H1 (cell line): ENCODE measurements around the gene TNFRSF8. TPM values are rescaled to one million over a fixed set of nuclear protein-coding genes. Genes with fewer than 3 reads are reported as not detected.

ENCODE experiments used
- CTCF ChIA-PET: fragments of 300-600 bp; sonication (Branson Sonifier 250); formaldehyde crosslinking; loops from one replicate; lab custom pipeline; 2021; ENCODE audit not compliant: partially characterized antibody; lab: Charles Lee
- POLR2A ChIA-PET: fragments of 300-600 bp; sonication (Branson Sonifier 250); formaldehyde crosslinking; loops from one replicate; lab custom pipeline; 2021; ENCODE audit warnings: inconsistent platforms; ENCODE audit not compliant: partially characterized antibody; lab: Charles Lee
- DNase-seq, 2 experiments: peaks; one replicate each; pipeline versions ENCODE4 v3.0.0 to v3.0.0-alpha.2; 2010 to 2022; ENCODE audit warnings: low spot score in 2 of 2, low read depth in 1 of 2, mixed read lengths in 1 of 2
- FAIRE-seq: peaks from 2 replicates; lab custom pipeline; 2011; peaks lifted over from hg19 to GRCh38; lab: Jason Lieb, UNC
- H2AFZ ChIP-seq: 2 replicates; pipeline ENCODE4 v1.8.1; 2012; ENCODE audit warnings: low read length, inconsistent platforms
- H2AK5ac ChIP-seq: 2 replicates; pipeline ENCODE4 v1.6.1; 2013; ENCODE audit warnings: low read depth, low read length
- H2BK120ac ChIP-seq: replicated peaks from 2 replicates; pipeline ENCODE3; 2013; ENCODE audit warnings: low read depth, low read length, inconsistent platforms
- H2BK12ac ChIP-seq: 2 replicates; pipeline ENCODE4 v1.6.1; 2013; ENCODE audit warnings: low read depth, low read length
- H2BK15ac ChIP-seq: 2 replicates; pipeline ENCODE4 v1.6.1; 2013; ENCODE audit warnings: low read length
- H2BK20ac ChIP-seq: 2 replicates; pipeline ENCODE4 v1.6.1; 2013; ENCODE audit warnings: low read length
- H2BK5ac ChIP-seq: 2 replicates; pipeline ENCODE4 v1.6.1; 2013; ENCODE audit warnings: low read depth, low read length
- H3K14ac ChIP-seq: 2 replicates; pipeline ENCODE4 v1.6.1; 2013; ENCODE audit warnings: inconsistent platforms; ENCODE audit not compliant: insufficient read length
- H3K18ac ChIP-seq: 2 replicates; pipeline ENCODE4 v1.6.1; 2013; ENCODE audit warnings: low read length; ENCODE audit errors: extremely low read depth
- H3K23ac ChIP-seq: 2 replicates; pipeline ENCODE4 v1.6.1; 2013; ENCODE audit warnings: inconsistent platforms; ENCODE audit not compliant: insufficient read length
- H3K23me2 ChIP-seq: 2 replicates; pipeline ENCODE4 v1.6.1; 2013; ENCODE audit warnings: low read depth, low read length
- H3K27ac ChIP-seq: 2 replicates; pipeline ENCODE4 v1.6.1; 2011; ENCODE audit warnings: low read depth, low read length, inconsistent platforms
- H3K27me3 ChIP-seq, 4 experiments: replicated peaks in 1 of 4; 1 replicate in 1 of 4; 2 replicates in 3 of 4; pipeline versions ENCODE4 v1.6.1 to v1.8.1; 2011 to 2013; ENCODE audit warnings: low read length in 3 of 4, mild to moderate bottlenecking in 3 of 4, inconsistent platforms in 2 of 4, mixed read lengths in 2 of 4, moderate library complexity in 1 of 4; ENCODE audit not compliant: control insufficient read depth in 3 of 4, insufficient read depth in 3 of 4; ENCODE audit errors: extremely low read depth in 1 of 4
- H3K36me3 ChIP-seq, 4 experiments: 2 replicates each; pipeline versions ENCODE4 v1.6.1 to v1.8.1; 2011 to 2013; ENCODE audit warnings: mild to moderate bottlenecking in 4 of 4, low read length in 3 of 4, moderate library complexity in 2 of 4, control low read depth in 1 of 4, inconsistent platforms in 1 of 4; ENCODE audit not compliant: insufficient read depth in 4 of 4, control insufficient read depth in 2 of 4
- H3K4ac ChIP-seq: replicated peaks from 2 replicates; pipeline ENCODE3; 2013; ENCODE audit warnings: low read length, low read depth, mixed read lengths, inconsistent platforms; ENCODE audit not compliant: insufficient read length
- H3K4me1 ChIP-seq, 4 experiments: replicated peaks in 1 of 4; 1 replicate in 1 of 4; 2 replicates in 3 of 4; pipeline versions ENCODE4 v1.6.1 to v1.8.1; 2011 to 2013; ENCODE audit warnings: low read length in 3 of 4, inconsistent platforms in 2 of 4, mixed read lengths in 1 of 4; ENCODE audit not compliant: insufficient read depth in 4 of 4, control insufficient read depth in 3 of 4
- H3K4me2 ChIP-seq, 2 experiments: 2 replicates each; pipeline versions ENCODE4 v1.6.1 to v1.8.1; 2011 to 2013; ENCODE audit warnings: low read depth in 2 of 2, low read length in 2 of 2, control low read depth in 1 of 2, inconsistent platforms in 1 of 2, mild to moderate bottlenecking in 1 of 2; ENCODE audit not compliant: insufficient read depth in 1 of 2
- H3K4me3 ChIP-seq, 4 experiments: fragments of 200-600, 300-600 bp in 1 of 4; sonication (generic), shearing (Covaris generic), sonication (Bioruptor Twin) in 1 of 4; 2 replicates each; pipeline versions ENCODE4 v1.5.1 to v1.8.1; 2011 to 2016; ENCODE audit warnings: low read length in 4 of 4, low read depth in 3 of 4, control low read depth in 2 of 4, inconsistent platforms in 2 of 4, mild to moderate bottlenecking in 2 of 4, mixed read lengths in 1 of 4, moderate library complexity in 1 of 4; ENCODE audit not compliant: insufficient read depth in 2 of 4; ENCODE audit errors: extremely low read depth in 1 of 4
- H3K56ac ChIP-seq: replicated peaks from 2 replicates; pipeline ENCODE3; 2013; ENCODE audit warnings: low read depth, mild to moderate bottlenecking, mixed read lengths, low read length, inconsistent platforms; ENCODE audit not compliant: insufficient read length
- H3K79me1 ChIP-seq: 2 replicates; pipeline ENCODE4 v1.6.1; 2013; ENCODE audit warnings: low read depth, low read length, control low read depth
- H3K79me2 ChIP-seq, 2 experiments: 2 replicates each; pipeline versions ENCODE4 v1.6.1 to v1.8.1; 2012 to 2013; ENCODE audit warnings: low read length in 2 of 2, mild to moderate bottlenecking in 2 of 2, inconsistent platforms in 1 of 2; ENCODE audit not compliant: insufficient read depth in 2 of 2, control insufficient read depth in 1 of 2
- H3K9ac ChIP-seq, 4 experiments: replicated peaks in 1 of 4; 1 replicate in 1 of 4; 2 replicates in 3 of 4; pipeline versions ENCODE4 v1.6.1 to v1.8.1; 2011 to 2013; ENCODE audit warnings: low read depth in 3 of 4, low read length in 3 of 4, control low read depth in 2 of 4, mild to moderate bottlenecking in 2 of 4, moderate library complexity in 2 of 4, inconsistent platforms in 1 of 4; ENCODE audit errors: extremely low read depth in 1 of 4
- H3K9me3 ChIP-seq, 2 experiments: 2 replicates each; pipeline versions ENCODE4 v1.6.1 to v1.8.1; 2012 to 2013; ENCODE audit warnings: mild to moderate bottlenecking in 2 of 2, moderate library complexity in 2 of 2, control low read depth in 1 of 2, inconsistent platforms in 1 of 2, low read depth in 1 of 2, low read length in 1 of 2, mixed read lengths in 1 of 2; ENCODE audit not compliant: insufficient read depth in 2 of 2
- H4K20me1 ChIP-seq, 2 experiments: replicated peaks in 1 of 2; 2 replicates each; pipeline versions ENCODE3 to v1.8.1; 2011 to 2013; ENCODE audit warnings: inconsistent platforms in 2 of 2, low read length in 2 of 2, mild to moderate bottlenecking in 1 of 2; ENCODE audit not compliant: insufficient read depth in 2 of 2, control insufficient read depth in 1 of 2
- H4K5ac ChIP-seq: 2 replicates; pipeline ENCODE4 v1.6.1; 2013; ENCODE audit warnings: low read length, low read depth, mixed read lengths, inconsistent platforms; ENCODE audit not compliant: insufficient read length
- H4K8ac ChIP-seq: 2 replicates; pipeline ENCODE4 v1.8.0; 2013; ENCODE audit warnings: mild to moderate bottlenecking, moderate library complexity, low read length, inconsistent platforms; ENCODE audit not compliant: insufficient read depth; ENCODE audit errors: extremely low read depth
- H4K91ac ChIP-seq: replicated peaks from 2 replicates; pipeline ENCODE3; 2013; ENCODE audit warnings: low read length, mixed read lengths, inconsistent platforms; ENCODE audit not compliant: insufficient read length
- CREB1 ChIP-seq: IDR thresholded peaks from 2 replicates; pipeline ENCODE4 v1.6.1; 2012; ENCODE audit warnings: inconsistent platforms
- RFX5 ChIP-seq: IDR thresholded peaks from 2 replicates; pipeline ENCODE4 v1.6.1; 2011; ENCODE audit warnings: low read depth, low read length, improper control_type of control experiment, borderline replicate concordance
- SP4 ChIP-seq: IDR thresholded peaks from 2 replicates; pipeline ENCODE4 v1.6.1; 2012; ENCODE audit warnings: low read length, inconsistent platforms
- SRF ChIP-seq: IDR thresholded peaks from 2 replicates; pipeline ENCODE4 v1.6.1; 2011; ENCODE audit warnings: mild to moderate bottlenecking, low read depth, low read length, moderate library complexity
- WGBS, 2 experiments: shearing (Covaris generic) in 1 of 2; methylation state at CpG; one replicate each; pipeline versions ENCODE4 v1.1.6 to v1.1.7; 2013 to 2015; ENCODE audit warnings: low lambda C conversion rate in 2 of 2, mixed read lengths in 2 of 2, inconsistent platforms in 1 of 2, low coverage in 1 of 2, missing lambda C conversion rate in 1 of 2; ENCODE audit not compliant: insufficient replicate concordance in 2 of 2, insufficient coverage in 1 of 2, insufficient read length in 1 of 2; ENCODE audit errors: extremely low coverage in 1 of 2, missing lambda C conversion rate in 1 of 2; 5-methylcytosine and 5-hydroxymethylcytosine counted together
- polyA plus RNA-seq, 7 experiments: library from polyadenylated mRNA; depleted of rRNA in 3 of 7; stranded (reverse) in 5 of 7; unstranded in 2 of 7; fragments of >200 nt in 5 of 7; fragments of 200-250 nt in 2 of 7; gene quantifications; 1 replicate in 5 of 7; 2 replicates in 1 of 7; 4 replicates in 1 of 7; pipeline versions ENCODE4 v1.2.1 to v1.2.3, GENCODE V29; 2011 to 2013; ENCODE audit warnings: missing spikeins in 2 of 7, mixed read lengths in 2 of 7
- total RNA-seq: library from RNA; stranded (reverse); fragmentation: NEBNext Ultra II Directional; extraction: Animal tissue kit (Norgen Biotek cat#: 25700); gene quantifications from 2 replicates; pipeline ENCODE4 v1.2.1, GENCODE V29; 2021
- TF ChIP-seq, protein P1 (sequence below): IDR thresholded peaks from 2 replicates; pipeline ENCODE4 v1.6.1; 2012; ENCODE audit warnings: inconsistent platforms
- TF ChIP-seq, protein P2 (sequence below): IDR thresholded peaks from 2 replicates; pipeline ENCODE4 v1.6.1; 2012; ENCODE audit warnings: low read length, inconsistent platforms

Gene TNFRSF8
- total and polyA plus RNA-seq, 2 of the 8 experiments (the other 6 are each of a cell fraction or from before 2014, with no cell fraction given), result 23.2 to 32.7 TPM

DNA sequence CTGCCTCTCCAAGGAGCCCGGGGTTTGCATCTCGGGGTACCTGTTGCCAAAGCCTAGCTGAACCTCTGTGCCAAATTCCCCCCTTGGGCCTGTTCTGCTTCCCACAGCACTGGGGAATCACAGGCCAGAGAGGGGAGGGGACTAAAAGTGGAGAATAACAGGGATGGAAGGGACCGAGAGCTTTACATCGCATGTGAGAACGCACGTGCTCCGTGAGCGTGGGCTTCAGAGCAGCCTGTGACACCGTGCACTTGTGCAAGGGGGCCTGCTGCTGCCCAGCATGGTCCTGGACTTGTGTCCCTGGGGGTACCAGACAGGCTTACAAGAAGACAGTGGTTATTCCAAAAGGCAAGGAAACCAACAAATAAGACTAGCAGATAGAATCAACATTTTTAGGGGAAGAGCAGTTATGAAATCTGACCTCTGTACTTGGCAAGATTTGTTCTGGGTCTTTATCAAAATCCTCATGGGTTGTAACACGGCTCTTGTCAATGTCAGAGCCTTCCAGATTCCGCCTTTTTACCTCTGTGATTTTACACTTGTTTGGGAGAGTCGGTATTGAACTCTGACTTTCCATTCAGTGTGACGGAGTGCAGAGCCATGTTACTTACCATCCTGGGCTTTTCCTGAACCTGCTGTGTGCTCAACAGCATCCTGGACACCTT, 67.5 kb downstream of the TNFRSF8 start:
- no peaks in the 10 kb centered on the region for H3K27me3 ChIP-seq
- no peak overlapping the region for H2AK5ac ChIP-seq
- no peaks in the 10 kb centered on the region for H3K23me2 ChIP-seq
- no peak overlapping the region for H2BK12ac ChIP-seq
- no peak overlapping the region; the same call in 1 of the 2 replicates for H3K27ac ChIP-seq
- no peak overlapping the region for H2BK20ac ChIP-seq
- peaks cover 0 to 2% of the 10 kb centered on the region in 2 experiments for H4K20me1 ChIP-seq
- no peak overlapping the region for H3K56ac ChIP-seq
- H3K4ac ChIP-seq, result no peak overlapping the region
- H3K4me1 ChIP-seq, result no peaks in the 10 kb centered on the region; a peak in 1 of 7 replicates
- H3K36me3 ChIP-seq, result peaks cover 0 to 2% (median 0%) of the 10 kb centered on the region in 4 experiments; a peak in 2 of 8 replicates
- no peak overlapping the region for H2BK120ac ChIP-seq
- H3K79me1 ChIP-seq, result no peaks in the 10 kb centered on the region
- no peak overlapping the region for H3K18ac ChIP-seq
- H3K4me3 ChIP-seq, result no peak overlapping the region
- H3K79me2 ChIP-seq, result no peaks in the 10 kb centered on the region
- H4K8ac ChIP-seq, result no peak overlapping the region
- no peak overlapping the region for H3K23ac ChIP-seq
- no peak overlapping the region for H3K9ac ChIP-seq
- POLR2A ChIA-PET, result no interaction called here
- H2AFZ ChIP-seq, result no peak overlapping the region
- no peak overlapping the region for H4K91ac ChIP-seq
- no peak overlapping the region for H2BK5ac ChIP-seq
- H4K5ac ChIP-seq, result no peak overlapping the region
- H3K9me3 ChIP-seq, result no peaks in the 10 kb centered on the region
- TF ChIP-seq SRF (no peak), RFX5 (no peak), CREB1 (no peak), SP4 (no peak)
- TF ChIP-seq, protein P1, sequence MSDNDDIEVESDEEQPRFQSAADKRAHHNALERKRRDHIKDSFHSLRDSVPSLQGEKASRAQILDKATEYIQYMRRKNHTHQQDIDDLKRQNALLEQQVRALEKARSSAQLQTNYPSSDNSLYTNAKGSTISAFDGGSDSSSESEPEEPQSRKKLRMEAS, result no peak
- TF ChIP-seq, protein P2, sequence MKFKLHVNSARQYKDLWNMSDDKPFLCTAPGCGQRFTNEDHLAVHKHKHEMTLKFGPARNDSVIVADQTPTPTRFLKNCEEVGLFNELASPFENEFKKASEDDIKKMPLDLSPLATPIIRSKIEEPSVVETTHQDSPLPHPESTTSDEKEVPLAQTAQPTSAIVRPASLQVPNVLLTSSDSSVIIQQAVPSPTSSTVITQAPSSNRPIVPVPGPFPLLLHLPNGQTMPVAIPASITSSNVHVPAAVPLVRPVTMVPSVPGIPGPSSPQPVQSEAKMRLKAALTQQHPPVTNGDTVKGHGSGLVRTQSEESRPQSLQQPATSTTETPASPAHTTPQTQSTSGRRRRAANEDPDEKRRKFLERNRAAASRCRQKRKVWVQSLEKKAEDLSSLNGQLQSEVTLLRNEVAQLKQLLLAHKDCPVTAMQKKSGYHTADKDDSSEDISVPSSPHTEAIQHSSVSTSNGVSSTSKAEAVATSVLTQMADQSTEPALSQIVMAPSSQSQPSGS, result no peak
- DNase-seq, result no peak
- no peak overlapping the region for H3K4me2 ChIP-seq
- no peak for FAIRE-seq
- CTCF ChIA-PET, result interaction anchor here (0.9 to 2.8 kb wide), 4 partner anchors 9 to 79 kb away, joined by 4 to 7 read pairs (median 6); no protein-coding TSS in a partner anchor
- no peak overlapping the region for H3K14ac ChIP-seq
- no peak overlapping the region for H2BK15ac ChIP-seq
- WGBS, 2 experiments, result 82% methylated on average over 13 of the region's 13 CpGs; no CpG with 5 or more reads in 1 of the 2 experiments
